H9 (cell line): ENCODE data around the gene FAM171A1. TPM values are rescaled to one million over a fixed set of nuclear protein-coding genes. Genes with fewer than 3 reads are reported as not detected.

Source experiments
- DNase-seq: peaks from one replicate; pipeline ENCODE4 v3.0.0-alpha.2; 2017
- H2AFZ ChIP-seq: one replicate; pipeline ENCODE4 v1.6.1; 2013; ENCODE audit warnings: mild to moderate bottlenecking, low read length, control low read depth, moderate library complexity
- H2AK5ac ChIP-seq: 2 replicates; pipeline ENCODE4 v1.6.1; 2013; ENCODE audit warnings: low read length, control low read depth, mixed read lengths; ENCODE audit not compliant: insufficient read length
- H2BK120ac ChIP-seq: one replicate; pipeline ENCODE4 v1.6.1; 2013; ENCODE audit warnings: low read depth, mild to moderate bottlenecking, low read length, control low read depth, inconsistent platforms; ENCODE audit not compliant: poor library complexity, severe bottlenecking
- H2BK12ac ChIP-seq: 2 replicates; pipeline ENCODE4 v1.6.1; 2013; ENCODE audit warnings: low read length, control low read depth, mixed read lengths, low read depth; ENCODE audit not compliant: insufficient read length
- H2BK15ac ChIP-seq: 2 replicates; pipeline ENCODE4 v1.6.1; 2013; ENCODE audit warnings: low read depth, low read length, control low read depth
- H2BK20ac ChIP-seq: one replicate; pipeline ENCODE4 v1.6.1; 2013; ENCODE audit warnings: low read depth, mild to moderate bottlenecking, low read length, control low read depth, inconsistent platforms; ENCODE audit not compliant: poor library complexity, severe bottlenecking
- H2BK5ac ChIP-seq: 2 replicates; pipeline ENCODE4 v1.6.1; 2013; ENCODE audit warnings: low read length, control low read depth, mixed read lengths; ENCODE audit not compliant: insufficient read length
- H3K14ac ChIP-seq: 2 replicates; pipeline ENCODE4 v1.6.1; 2013; ENCODE audit warnings: low read length, control low read depth; ENCODE audit not compliant: insufficient read depth
- H3K18ac ChIP-seq: 2 replicates; pipeline ENCODE4 v1.6.1; 2013; ENCODE audit warnings: low read depth, mild to moderate bottlenecking, mixed read lengths, low read length, control low read depth; ENCODE audit not compliant: insufficient read length
- H3K23ac ChIP-seq: 2 replicates; pipeline ENCODE4 v1.6.1; 2013; ENCODE audit warnings: low read length, control low read depth, mixed read lengths, low read depth; ENCODE audit not compliant: insufficient read length
- H3K23me2 ChIP-seq: 2 replicates; pipeline ENCODE4 v1.6.1; 2013; ENCODE audit warnings: low read depth, mild to moderate bottlenecking, mixed read lengths, low read length, control low read depth; ENCODE audit not compliant: insufficient read length, poor library complexity, severe bottlenecking
- H3K27ac ChIP-seq: 2 replicates; pipeline ENCODE4 v1.5.1; 2013; ENCODE audit warnings: low read length, control low read depth, mixed read lengths, low read depth; ENCODE audit not compliant: insufficient read length
- H3K27me3 ChIP-seq: 2 replicates; pipeline ENCODE4 v1.6.1; 2013; ENCODE audit warnings: low read length, control low read depth, inconsistent platforms; ENCODE audit not compliant: insufficient read depth
- H3K4ac ChIP-seq: 2 replicates; pipeline ENCODE4 v1.6.1; 2013; ENCODE audit warnings: low read depth, mild to moderate bottlenecking, control low read depth, inconsistent platforms, low read length, moderate library complexity
- H3K4me1 ChIP-seq: 2 replicates; pipeline ENCODE4 v1.6.1; 2013; ENCODE audit warnings: low read length, control low read depth, inconsistent platforms; ENCODE audit not compliant: insufficient read depth
- H3K4me2 ChIP-seq: 2 replicates; pipeline ENCODE4 v1.6.1; 2013; ENCODE audit warnings: low read length, control low read depth, mixed read lengths; ENCODE audit not compliant: insufficient read length, insufficient read depth
- H3K56ac ChIP-seq: 2 replicates; pipeline ENCODE4 v1.6.1; 2013; ENCODE audit warnings: low read depth, mild to moderate bottlenecking, mixed read lengths, low read length, control low read depth; ENCODE audit not compliant: insufficient read length
- H3K79me1 ChIP-seq: 2 replicates; pipeline ENCODE4 v1.6.1; 2013; ENCODE audit warnings: low read depth, mild to moderate bottlenecking, moderate library complexity, low read length, control low read depth, inconsistent platforms; ENCODE audit not compliant: insufficient read depth, poor library complexity, severe bottlenecking
- H3K79me2 ChIP-seq: 2 replicates; pipeline ENCODE4 v1.6.1; 2013; ENCODE audit warnings: low read length, control low read depth, inconsistent platforms; ENCODE audit not compliant: insufficient read depth
- H3K9ac ChIP-seq: 2 replicates; pipeline ENCODE4 v1.6.1; 2013; ENCODE audit warnings: low read length, control low read depth, mixed read lengths; ENCODE audit not compliant: insufficient read length; ENCODE audit errors: extremely low read depth
- H3K9me3 ChIP-seq: one replicate; pipeline ENCODE4 v1.6.1; 2013; ENCODE audit warnings: low read depth, low read length, inconsistent platforms; ENCODE audit not compliant: control insufficient read depth
- H3T11ph ChIP-seq: one replicate; pipeline ENCODE4 v1.6.1; 2013; ENCODE audit warnings: mild to moderate bottlenecking, low read length, control low read depth, inconsistent platforms
- H4K20me1 ChIP-seq: one replicate; pipeline ENCODE4 v1.6.1; 2013; ENCODE audit not compliant: control insufficient read depth, insufficient read length, insufficient read depth
- H4K5ac ChIP-seq: 2 replicates; pipeline ENCODE4 v1.6.1; 2013; ENCODE audit warnings: low read depth, mild to moderate bottlenecking, mixed read lengths, low read length, control low read depth; ENCODE audit not compliant: insufficient read length
- H4K8ac ChIP-seq: replicated peaks from 2 replicates; pipeline ENCODE4 v1.6.1; 2013; ENCODE audit warnings: low read length, control low read depth, mixed read lengths, low read depth; ENCODE audit not compliant: insufficient read length
- H4K91ac ChIP-seq: 2 replicates; pipeline ENCODE4 v1.6.1; 2013; ENCODE audit warnings: low read depth, mild to moderate bottlenecking, moderate library complexity, mixed read lengths, low read length, control low read depth; ENCODE audit not compliant: insufficient read length
- H3K27ac Mint-ChIP-seq, 3 experiments: 2 replicates in 2 of 3; 3 replicates in 1 of 3; pipeline ENCODE4 v1.8.0; 2020 to 2021; ENCODE audit warnings: mixed read lengths in 3 of 3, mild to moderate bottlenecking in 1 of 3, moderate library complexity in 1 of 3
- H3K27me3 Mint-ChIP-seq: 2 replicates; pipeline ENCODE4 v1.8.0; 2021; ENCODE audit warnings: low read depth, mild to moderate bottlenecking, moderate library complexity, mixed read lengths
- H3K36me3 Mint-ChIP-seq, 3 experiments: 2 replicates in 2 of 3; 3 replicates in 1 of 3; pipeline ENCODE4 v1.8.0; 2020 to 2021; ENCODE audit warnings: low read depth in 3 of 3, mixed read lengths in 3 of 3; ENCODE audit not compliant: insufficient read depth in 1 of 3
- H3K4me1 Mint-ChIP-seq, 2 experiments: 2 replicates each; pipeline ENCODE4 v1.8.0; 2020; ENCODE audit warnings: mixed read lengths in 2 of 2
- H3K4me3 Mint-ChIP-seq, 2 experiments: 2 replicates in 1 of 2; 3 replicates in 1 of 2; pipeline ENCODE4 v1.8.0; 2020 to 2021; ENCODE audit warnings: mild to moderate bottlenecking in 2 of 2, mixed read lengths in 2 of 2, moderate library complexity in 1 of 2
- H3K9me3 Mint-ChIP-seq, 2 experiments: 2 replicates in 1 of 2; 3 replicates in 1 of 2; pipeline ENCODE4 v1.8.0; 2020; ENCODE audit warnings: mild to moderate bottlenecking in 2 of 2, mixed read lengths in 2 of 2, moderate library complexity in 1 of 2
- CTCF ChIP-seq: fragments of 200-600 bp; sonication (generic); conservative IDR thresholded peaks from 3 replicates; pipeline ENCODE4 v1.8.0; 2021; ENCODE audit warnings: antibody characterized with exemption, mild to moderate bottlenecking
- WGBS: extraction: QIAGEN DNeasy Blood & Tissue Kit; methylation state at CpG from one replicate; pipeline ENCODE4 v1.1.7; 2013; ENCODE audit warnings: missing lambda C conversion rate, low lambda C conversion rate, mixed read lengths; ENCODE audit not compliant: insufficient read length; ENCODE audit errors: extremely low coverage; 5-methylcytosine and 5-hydroxymethylcytosine counted together
- total RNA-seq: library from RNA; stranded (reverse); gene quantifications from 2 replicates; pipeline ENCODE4 v1.2.1, GENCODE V29; 2021

The FAM171A1 gene
- total RNA-seq, 1 experiment from 2014 or later: 37.4 TPM

DNA sequence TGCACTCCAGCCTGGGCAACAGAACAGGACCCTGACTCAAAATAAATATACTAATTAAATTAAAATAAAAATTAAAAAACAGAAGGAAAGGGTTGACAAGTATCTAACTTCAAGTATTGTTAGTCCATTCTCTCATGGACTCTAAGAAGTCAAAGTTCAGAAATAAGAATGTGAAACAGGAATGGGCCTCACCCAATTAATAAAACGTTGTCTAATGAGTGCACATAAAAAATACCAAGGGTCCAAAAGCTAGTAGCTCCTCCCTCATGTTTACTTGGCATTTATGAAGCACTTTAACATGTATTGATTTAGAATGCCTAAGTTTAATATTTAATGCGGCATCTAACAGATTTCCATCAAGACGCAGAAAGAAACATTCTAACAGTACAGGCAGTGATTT lies 18.9 kb downstream of the FAM171A1 start:
- Histone ChIP-seq H3K56ac (no peak overlapping the region), H3K9ac (no peak overlapping the region), H2BK120ac (no peak overlapping the region), H2BK12ac (no peak overlapping the region), H3K23me2 (no peaks in the 10 kb centered on the region), H3K4me2 (no peak overlapping the region), H2BK15ac (no peak overlapping the region), H2AFZ (no peak overlapping the region), H4K8ac (no peak overlapping the region), H3K27ac (no peak overlapping the region), H3K79me2 (peaks cover 4% of the 10 kb centered on the region; the same call in 1 of the 2 replicates), H2BK20ac (no peak overlapping the region), H3K79me1 (peaks cover 7% of the 10 kb centered on the region), H3K14ac (no peak overlapping the region), H3K9me3 (no peaks in the 10 kb centered on the region), H2AK5ac (no peak overlapping the region), H4K5ac (no peak overlapping the region), H3T11ph (no peak overlapping the region), H3K4ac (no peak overlapping the region), H4K20me1 (no peaks in the 10 kb centered on the region), H4K91ac (no peak overlapping the region), H2BK5ac (no peak overlapping the region), H3K23ac (no peak overlapping the region), H3K4me1 (no peaks in the 10 kb centered on the region; the same call in 1 of the 2 replicates), H3K18ac (no peak overlapping the region), H3K27me3 (no peaks in the 10 kb centered on the region)
- no peak overlapping the region for H3K27ac Mint-ChIP-seq
- peaks cover 8 to 20% of the 10 kb centered on the region in 2 experiments for H3K4me1 Mint-ChIP-seq
- TF ChIP-seq CTCF: no peak
- H3K36me3 Mint-ChIP-seq: no peaks in the 10 kb centered on the region; a peak in 1 of 7 replicates
- no peak for DNase-seq
- no peaks in the 10 kb centered on the region for H3K27me3 Mint-ChIP-seq
- no peak overlapping the region for H3K4me3 Mint-ChIP-seq
- H3K9me3 Mint-ChIP-seq: no peaks in the 10 kb centered on the region; a peak in 1 of 5 replicates
- WGBS: no CpG with 5 or more reads among the region's 3 CpGs
